Ishikawa (cell line): ENCODE data around the gene DNAJC15.

Source experiments
- CREB1 ChIP-seq: IDR thresholded peaks from 2 replicates; pipeline ENCODE4 v1.6.1; 2012; ENCODE audit warnings: low read depth
- EP300 ChIP-seq: IDR thresholded peaks from 2 replicates; pipeline ENCODE4 v1.6.1; 2012; ENCODE audit warnings: borderline replicate concordance
- FOXM1 ChIP-seq: IDR thresholded peaks from 2 replicates; pipeline ENCODE4 v1.6.1; 2012; ENCODE audit warnings: low read depth, borderline replicate concordance
- MAX ChIP-seq: IDR thresholded peaks from 2 replicates; pipeline ENCODE4 v1.6.1; 2012
- NFIC ChIP-seq: IDR thresholded peaks from 2 replicates; pipeline ENCODE4 v1.6.1; 2012
- RAD21 ChIP-seq: IDR thresholded peaks from 2 replicates; pipeline ENCODE4 v1.6.1; 2012; ENCODE audit warnings: low read depth
- REST ChIP-seq: IDR thresholded peaks from 2 replicates; pipeline ENCODE4 v1.6.1; 2012; ENCODE audit warnings: low read depth, mild to moderate bottlenecking
- TCF12 ChIP-seq: IDR thresholded peaks from 2 replicates; pipeline ENCODE4 v1.6.1; 2012; ENCODE audit warnings: low read depth
- USF1 ChIP-seq: IDR thresholded peaks from 2 replicates; pipeline ENCODE4 v1.6.1; 2012

DNA sequence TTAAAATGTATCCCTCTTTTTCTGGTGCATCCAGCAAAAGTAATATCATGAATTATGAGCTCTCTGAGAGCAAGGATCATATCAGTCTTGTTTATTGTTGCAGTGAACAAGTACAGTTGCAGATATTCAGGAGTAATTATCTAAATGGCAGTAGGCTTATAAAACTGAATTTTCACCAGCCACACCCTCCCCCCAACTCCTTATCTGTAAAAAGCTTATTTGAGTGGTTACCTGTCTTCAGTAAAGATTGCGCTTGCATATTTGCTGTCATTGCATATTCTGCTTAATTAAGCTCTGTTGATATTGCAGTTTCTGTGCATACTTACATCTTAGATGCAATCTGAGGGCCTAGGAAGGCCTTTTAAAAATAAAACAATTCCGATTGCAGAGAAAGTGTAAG is 87.3 kb downstream of the DNAJC15 start:
- TF ChIP-seq RAD21, result no peak
- TF ChIP-seq TCF12, result no peak
- TF ChIP-seq NFIC, result no peak
- no peak for TF ChIP-seq MAX
- TF ChIP-seq REST, result no peak
- TF ChIP-seq FOXM1, result no peak
- TF ChIP-seq USF1, result no peak
- TF ChIP-seq CREB1, result no peak
- no peak for TF ChIP-seq EP300
